K562 (cell line): Measurements from ENCODE around the gene COL16A1. TPM values are rescaled to one million over a fixed set of nuclear protein-coding genes. Genes with fewer than 3 reads are reported as not detected.

ENCODE experiments used
- ATAC-seq: fragments of 200-7000 bp; cut with Tn5 transposase; 3 replicates; pipeline ENCODE4 v1.9.1; 2020; ENCODE audit warnings: moderate library complexity
- BruUV-seq: library from RNA; stranded (reverse); fragments of 400-500 nt; replicated peaks from 2 replicates; lab custom pipeline; 2021; lab: Mats Ljungman, UMichigan
- CTCF ChIA-PET: fragments of 300-600 bp; formaldehyde crosslinking; extraction: SDS; loops from one replicate; lab custom pipeline; 2021; ENCODE audit warnings: low intra/inter-chr PET ratio; lab: Yijun Ruan, JAX
- POLR2A ChIA-PET: fragments of 300-600, 350-650 bp; sonication (Branson Sonifier 250); formaldehyde crosslinking; extraction: SDS; loops from one replicate; lab custom pipeline; 2021; ENCODE audit warnings: antibody characterized with exemption, inconsistent platforms; lab: Yijun Ruan, JAX
- DNase-seq, 4 experiments: peaks; one replicate each; pipeline versions ENCODE4 v3.0.0 to v3.0.0-alpha.2; 2011 to 2018; ENCODE audit warnings: low spot score in 3 of 4, mixed read lengths in 3 of 4; ENCODE audit errors: extremely low read depth in 1 of 4
- FAIRE-seq: peaks from 2 replicates; lab custom pipeline; 2011; peaks lifted over from hg19 to GRCh38; lab: Jason Lieb, UNC
- H2AFZ ChIP-seq: 2 replicates; pipeline ENCODE4 v1.6.0; 2011; ENCODE audit warnings: low read depth, low read length, control low read depth, inconsistent platforms
- H3K27ac ChIP-seq: fragments of 200-600 bp; 3 replicates; pipeline ENCODE4 v1.8.0; 2011; ENCODE audit warnings: low read depth, mild to moderate bottlenecking, control low read depth, inconsistent platforms, low read length, moderate library complexity, mixed read lengths; ENCODE audit errors: extremely low read depth
- H3K27me3 ChIP-seq, 2 experiments: fragments of 300-600 bp in 1 of 2; 2 replicates in 1 of 2; 3 replicates in 1 of 2; pipeline versions ENCODE4 v1.6.0 to v1.8.0; 2011; ENCODE audit warnings: inconsistent platforms in 2 of 2, low read length in 2 of 2, mild to moderate bottlenecking in 1 of 2, mixed read lengths in 1 of 2, moderate library complexity in 1 of 2; ENCODE audit not compliant: control insufficient read depth in 2 of 2, insufficient read depth in 2 of 2
- H3K36me3 ChIP-seq: fragments of 300-600 bp; 3 replicates; pipeline ENCODE4 v1.8.0; 2011; ENCODE audit warnings: mild to moderate bottlenecking, low read length, inconsistent platforms; ENCODE audit not compliant: control insufficient read depth, insufficient read depth
- H3K4me1 ChIP-seq, 2 experiments: fragments of 200-600 bp in 1 of 2; replicated peaks in 1 of 2; 2 replicates in 1 of 2; 3 replicates in 1 of 2; pipeline versions ENCODE4 v1.5.1 to v1.8.0; 2011; ENCODE audit warnings: inconsistent platforms in 2 of 2, low read length in 2 of 2, mild to moderate bottlenecking in 1 of 2, mixed read lengths in 1 of 2, moderate library complexity in 1 of 2; ENCODE audit not compliant: control insufficient read depth in 2 of 2, insufficient read depth in 2 of 2
- H3K4me2 ChIP-seq: 2 replicates; pipeline ENCODE4 v1.6.1; 2011; ENCODE audit warnings: low read length, control low read depth, inconsistent platforms, mixed read lengths; ENCODE audit not compliant: insufficient read depth
- H3K4me3 ChIP-seq: fragments of 200-600 bp; sonication (generic), shearing (Covaris generic); 2 replicates; pipeline ENCODE4 v1.5.1; 2016; ENCODE audit warnings: control low read depth, inconsistent platforms
- H3K79me2 ChIP-seq: fragments of 200-600 bp; 3 replicates; pipeline ENCODE4 v1.8.0; 2011; ENCODE audit warnings: low read length, inconsistent platforms; ENCODE audit not compliant: control insufficient read depth, insufficient read depth
- H3K9ac ChIP-seq, 2 experiments: 2 replicates each; pipeline versions ENCODE4 v1.6.0 to v1.6.1; 2011; ENCODE audit warnings: low read depth in 2 of 2, low read length in 2 of 2, control low read depth in 1 of 2, inconsistent platforms in 1 of 2, mild to moderate bottlenecking in 1 of 2, mixed read lengths in 1 of 2; ENCODE audit not compliant: insufficient read depth in 1 of 2
- H3K9me1 ChIP-seq: one replicate; pipeline ENCODE4 v1.6.0; 2011; ENCODE audit warnings: inconsistent platforms, mild to moderate bottlenecking, low read length, moderate library complexity; ENCODE audit not compliant: control insufficient read depth, insufficient read depth
- H3K9me3 ChIP-seq: replicated peaks from 2 replicates; pipeline ENCODE4 v1.5.1; 2011; ENCODE audit warnings: low read depth, low read length, inconsistent platforms; ENCODE audit not compliant: control insufficient read depth, insufficient read depth
- H4K20me1 ChIP-seq: replicated peaks from 2 replicates; pipeline ENCODE4 v1.6.1; 2011; ENCODE audit warnings: low read length, inconsistent platforms, mixed read lengths; ENCODE audit not compliant: control insufficient read depth, insufficient read depth
- CTCF ChIP-seq, 3 experiments: IDR thresholded peaks in 2 of 3; conservative IDR thresholded peaks in 1 of 3; 2 replicates each; pipeline ENCODE4 v1.5.1; 2011 to 2012; ENCODE audit warnings: low read length in 3 of 3, mild to moderate bottlenecking in 3 of 3, control low read depth in 2 of 3, improper control_type of control experiment in 1 of 3, inconsistent platforms in 1 of 3, low read depth in 1 of 3, mixed read lengths in 1 of 3, moderate library complexity in 1 of 3; ENCODE audit not compliant: insufficient read depth in 2 of 3
- E2F8 ChIP-seq: fragments of 450-650 bp; IDR thresholded peaks from 2 replicates; pipeline ENCODE4 v1.7.1; 2018; ENCODE audit warnings: mild to moderate bottlenecking, low read depth; ENCODE audit not compliant: partially characterized antibody
- E4F1 ChIP-seq: fragments of 250-450 bp; sonication (Bioruptor Pico); IDR thresholded peaks from 2 replicates; pipeline ENCODE4 v1.5.0; 2021; ENCODE audit warnings: mild to moderate bottlenecking, borderline replicate concordance
- HMGXB4 ChIP-seq: sonication (generic); formaldehyde crosslinking; IDR thresholded peaks from 2 replicates; pipeline ENCODE4 v1.8.1; 2023; ENCODE audit warnings: mild to moderate bottlenecking, missing genetic modification reagents
- MNT ChIP-seq, 2 experiments: fragments of 450-650 bp; conservative IDR thresholded peaks; 2 replicates each; pipeline ENCODE4 v1.6.1; 2017; ENCODE audit warnings: mild to moderate bottlenecking in 2 of 2, moderate library complexity in 2 of 2
- RFX1 ChIP-seq: fragments of 450-650 bp; IDR thresholded peaks from 2 replicates; pipeline ENCODE4 v1.6.1; 2016; ENCODE audit warnings: mild to moderate bottlenecking, moderate library complexity
- SMARCA4 ChIP-seq: fragments of 450-650 bp; IDR thresholded peaks from 2 replicates; pipeline ENCODE4 v1.6.1; 2016
- TRIM28 ChIP-seq: fragments of 450-650 bp; IDR thresholded peaks from 2 replicates; pipeline ENCODE4 v1.6.1; 2017
- ZNF165 ChIP-seq: fragments of 250-450 bp; sonication (Bioruptor Pico); IDR thresholded peaks from 2 replicates; pipeline ENCODE4 v1.4.0; 2020; ENCODE audit warnings: borderline replicate concordance
- WGBS: fragments of 100-300 bp; shearing (Covaris generic); methylation state at CpG from one replicate; pipeline ENCODE4 v1.1.6; 2016; ENCODE audit warnings: low coverage, mixed read lengths; ENCODE audit not compliant: insufficient coverage; ENCODE audit errors: missing lambda C conversion rate; 5-methylcytosine and 5-hydroxymethylcytosine counted together
- in situ Hi-C: fragments of 300-500 bp; cut with MboI; formaldehyde crosslinking; loops from 4 replicates; pipeline ENCODE4 v1.15.0; 2018; ENCODE audit warnings: inconsistent platforms, mixed read lengths
- intact Hi-C: fragments of 100-400 bp; cut with micrococcal nuclease; formaldehyde crosslinking; loops from 2 replicates; pipeline ENCODE4 v1.14.2; 2022
- polyA plus RNA-seq, 8 experiments: library from polyadenylated mRNA; depleted of rRNA in 4 of 8; stranded (reverse) in 5 of 8; unstranded in 3 of 8; fragments of >200 nt; fragmentation: Nextera tagmentation in 2 of 8; fragmentation: Illumina TruSeq in 1 of 8; extraction: Ambion mirVana in 2 of 8; extraction: Trizol in 1 of 8; gene quantifications; 2 replicates each; pipeline versions ENCODE4 v1.2.1 to v1.2.3, GENCODE V29; 2011 to 2014; ENCODE audit warnings: inconsistent platforms in 1 of 8, missing spikeins in 1 of 8
- total RNA-seq, 7 experiments: library from RNA; depleted of rRNA in 6 of 7; stranded (reverse); fragments of >200 nt in 6 of 7; fragmentation: Illumina TruSeq in 2 of 7; extraction: Trizol in 2 of 7; gene quantifications; 2 replicates each; pipeline versions ENCODE4 v1.2.1 to v1.2.3, GENCODE V29; 2011 to 2021; ENCODE audit warnings: low replicate concordance in 1 of 7

Gene COL16A1
- total and polyA plus RNA-seq, 9 of the 15 experiments (the other 6 are each of a cell fraction or from before 2014, with no cell fraction given), result 0.11 to 0.60 (median 0.11) TPM; not detected in 6

- no peak overlapping the region for H3K27ac ChIP-seq
- H3K4me2 ChIP-seq, result no peak overlapping the region
- BruUV-seq, result no TSS peak
- H3K79me2 ChIP-seq, result no peaks in the 10 kb centered on the region
- no peaks in the 10 kb centered on the region for H3K9me1 ChIP-seq
- DNase-seq, result no peak
- intact Hi-C loops, result no loop called here
- FAIRE-seq, result no peak
- WGBS, result 0% methylated on average over 2 of the region's 4 CpGs
- peaks cover 5 to 19% of the 10 kb centered on the region in 2 experiments; a peak in 4 of 5 replicates for H3K4me1 ChIP-seq
- peak overlapping the region in 1 of 2 experiments; percentile 38; a peak in 1 of 4 replicates for H3K9ac ChIP-seq
- no peaks in the 10 kb centered on the region for H3K9me3 ChIP-seq
- ChIA-PET POLR2A (interaction anchor here (0.6 to 0.7 kb wide), 2 partner anchors 498 to 554 kb away, joined by 4 to 5 read pairs; no protein-coding TSS in a partner anchor), CTCF (no interaction called here)
- no peak for ATAC-seq
- no peak overlapping the region for H2AFZ ChIP-seq
- no peaks in the 10 kb centered on the region for H3K36me3 ChIP-seq
- H3K4me3 ChIP-seq, result no peak overlapping the region
- peaks cover 0 to 49% of the 10 kb centered on the region in 2 experiments; a peak in 4 of 5 replicates for H3K27me3 ChIP-seq
- in situ Hi-C loops, result no loop called here
- peaks cover 27% of the 10 kb centered on the region; the same call in 1 of the 2 replicates for H4K20me1 ChIP-seq
- TF ChIP-seq SMARCA4 (no peak), E2F8 (no peak), ZNF165 (CRISPR knock-in tag) (no peak), CTCF (IDR thresholded peaks at IDR 0.05 in 2 of 3, conservative IDR thresholded peaks at IDR 0.05 in 1 of 3; ENCODE audit: insufficient read depth in 2 of 3, low read depth in 1 of 3, low read length in 3 of 3) (no peak), RFX1 (no peak), HMGXB4 (CRISPR knock-in tag) (no peak), TRIM28 (no peak), MNT (conservative IDR thresholded peaks at IDR 0.05) (no peak), E4F1 (no peak)
Observed at GRCh38 chr1:31696242-31696641, 7.6 kb downstream of the COL16A1 start.
